Neural progenitor cell (in vitro differentiated cells): ENCODE data around the gene SYTL3.

ENCODE experiments used
- CTCF ChIP-seq: fragments of 200-600 bp; sonication (generic); IDR thresholded peaks from 2 replicates; pipeline ENCODE4 v1.5.1; 2017; ENCODE audit warnings: antibody characterized with exemption, mild to moderate bottlenecking
- EZH2phosphoT487 ChIP-seq: fragments of 200-600 bp; sonication (generic); IDR thresholded peaks from 2 replicates; pipeline ENCODE4 v1.6.1; 2017; ENCODE audit warnings: antibody characterized with exemption

GRCh38 chr6:158626360-158627167 is 23.3 kb upstream of the SYTL3 start:
- no peak for TF ChIP-seq CTCF
- no peak for TF ChIP-seq EZH2phosphoT487
